Liver (tissue), 9 donors: ENCODE measurements around the gene KLHL14. TPM values are rescaled to one million over a fixed set of nuclear protein-coding genes. Genes with fewer than 3 reads are reported as not detected.

ENCODE experiments used
- DNase-seq: peaks from one replicate; pipeline ENCODE4 v3.0.0-alpha.2; 2017; ENCODE audit warnings: low spot score
- H3K27ac ChIP-seq, 2 donors: one replicate each; pipeline ENCODE4 v1.7.0; 2013; ENCODE audit warnings: inconsistent platforms in 2 of 2, low read length in 2 of 2, control low read depth in 1 of 2, low read depth in 1 of 2, mild to moderate bottlenecking in 1 of 2
- H3K27me3 ChIP-seq, 4 donors: one replicate each; pipeline versions ENCODE4 v1.6.1 to v1.7.0; 2013; ENCODE audit warnings: low read length in 3 of 4, inconsistent platforms in 1 of 4, mild to moderate bottlenecking in 1 of 4, moderate library complexity in 1 of 4; ENCODE audit not compliant: control insufficient read depth in 4 of 4, insufficient read depth in 4 of 4
- H3K36me3 ChIP-seq, 4 donors: one replicate each; pipeline versions ENCODE4 v1.6.1 to v1.7.0; 2013; ENCODE audit warnings: low read length in 3 of 4, mild to moderate bottlenecking in 3 of 4, low read depth in 1 of 4, moderate library complexity in 1 of 4; ENCODE audit not compliant: control insufficient read depth in 4 of 4, insufficient read depth in 3 of 4
- H3K4me1 ChIP-seq, 4 donors: one replicate each; pipeline versions ENCODE4 v1.6.1 to v1.7.0; 2013; ENCODE audit warnings: low read length in 3 of 4, mild to moderate bottlenecking in 3 of 4, moderate library complexity in 1 of 4; ENCODE audit not compliant: control insufficient read depth in 4 of 4, insufficient read depth in 4 of 4
- H3K4me3 ChIP-seq, 3 donors: one replicate each; pipeline versions ENCODE4 v1.6.1 to v1.7.0; 2013; ENCODE audit warnings: low read length in 3 of 3, control low read depth in 1 of 3, low read depth in 1 of 3, mild to moderate bottlenecking in 1 of 3
- H3K9ac ChIP-seq, 2 donors: one replicate each; pipeline ENCODE4 v1.7.0; 2013; ENCODE audit warnings: low read length in 2 of 2, mild to moderate bottlenecking in 2 of 2, moderate library complexity in 2 of 2, control low read depth in 1 of 2, low read depth in 1 of 2
- H3K9me3 ChIP-seq, 4 donors: one replicate each; pipeline versions ENCODE4 v1.6.1 to v1.7.0; 2013; ENCODE audit warnings: low read length in 3 of 4; ENCODE audit not compliant: control insufficient read depth in 4 of 4
- EGR1 ChIP-seq, 2 donors: IDR thresholded peaks; 2 replicates each; pipeline ENCODE4 v1.6.1; 2016 to 2018; ENCODE audit warnings: antibody characterized with exemption in 2 of 2, low read depth in 2 of 2
- FOXA1 ChIP-seq: IDR thresholded peaks from 2 replicates; pipeline ENCODE4 v1.6.1; 2016; ENCODE audit warnings: antibody characterized with exemption
- FOXA2 ChIP-seq: IDR thresholded peaks from 2 replicates; pipeline ENCODE4 v1.6.1; 2016; ENCODE audit warnings: antibody characterized with exemption
- GABPA ChIP-seq, 2 donors: IDR thresholded peaks in 1 of 2; conservative IDR thresholded peaks in 1 of 2; 2 replicates each; pipeline ENCODE4 v1.6.1; 2016; ENCODE audit warnings: antibody characterized with exemption in 2 of 2, mild to moderate bottlenecking in 1 of 2, moderate library complexity in 1 of 2
- HNF4A ChIP-seq, 2 donors: conservative IDR thresholded peaks; 2 replicates each; pipeline ENCODE4 v1.6.1; 2016; ENCODE audit warnings: antibody characterized with exemption in 2 of 2, mild to moderate bottlenecking in 2 of 2
- HNF4G ChIP-seq: IDR thresholded peaks from 2 replicates; pipeline ENCODE4 v1.6.1; 2016; ENCODE audit warnings: antibody characterized with exemption
- JUND ChIP-seq, 2 donors: IDR thresholded peaks; 2 replicates each; pipeline ENCODE4 v1.6.1; 2016; ENCODE audit warnings: antibody characterized with exemption in 2 of 2
- NR2F2 ChIP-seq: IDR thresholded peaks from 2 replicates; pipeline ENCODE4 v1.6.1; 2016; ENCODE audit warnings: antibody characterized with exemption
- RAD21 ChIP-seq, 2 donors: IDR thresholded peaks; 2 replicates each; pipeline ENCODE4 v1.6.1; 2016; ENCODE audit warnings: antibody characterized with exemption in 2 of 2, mild to moderate bottlenecking in 2 of 2
- RXRA ChIP-seq, 2 donors: IDR thresholded peaks; 2 replicates each; pipeline ENCODE4 v1.6.1; 2017 to 2018; ENCODE audit warnings: antibody characterized with exemption in 2 of 2, mild to moderate bottlenecking in 1 of 2
- SP1 ChIP-seq: IDR thresholded peaks from 2 replicates; pipeline ENCODE4 v1.6.1; 2018; ENCODE audit warnings: antibody characterized with exemption, mild to moderate bottlenecking
- TAF1 ChIP-seq: conservative IDR thresholded peaks from 2 replicates; pipeline ENCODE4 v1.6.1; 2016; ENCODE audit warnings: antibody characterized with exemption, mild to moderate bottlenecking
- YY1 ChIP-seq: IDR thresholded peaks from 2 replicates; pipeline ENCODE4 v1.6.1; 2016; ENCODE audit warnings: antibody characterized with exemption, mild to moderate bottlenecking
- WGBS: extraction: QIAGEN DNeasy Blood & Tissue Kit; methylation state at CpG from one replicate; pipeline ENCODE4 v1.1.7; 2013; 5-methylcytosine and 5-hydroxymethylcytosine counted together
- polyA plus RNA-seq, 2 donors: library from polyadenylated mRNA; stranded (reverse) in 1 of 2; unstranded in 1 of 2; fragments of 200-250 nt in 1 of 2; fragments of >200 nt in 1 of 2; fragmentation: Nextera tagmentation in 1 of 2; extraction: Ambion mirVana in 1 of 2; gene quantifications; one replicate each; pipeline versions ENCODE4 v1.2.1 to v1.2.3, GENCODE V29; 2013 to 2015
- total RNA-seq, 2 donors: library from RNA; depleted of rRNA; stranded (reverse); fragments of >200 nt; gene quantifications; one replicate each; pipeline ENCODE4 v1.2.3, GENCODE V29; 2014
- TF ChIP-seq, protein P1 (sequence below): fragments of 150-350 bp; IDR thresholded peaks from 2 replicates; pipeline ENCODE4 v1.5.1; 2017; ENCODE audit warnings: improper control_type of control experiment, low read depth, low read length; ENCODE audit not compliant: missing input control
- TF ChIP-seq, protein P2 (sequence below): IDR thresholded peaks from 2 replicates; pipeline ENCODE4 v1.6.1; 2016; ENCODE audit warnings: antibody characterized with exemption
- TF ChIP-seq, protein P3 (sequence below): IDR thresholded peaks from 2 replicates; pipeline ENCODE4 v1.6.1; 2016; ENCODE audit warnings: antibody characterized with exemption
- TF ChIP-seq, protein P4 (sequence below): IDR thresholded peaks from 2 replicates; pipeline ENCODE4 v1.6.1; 2016; ENCODE audit warnings: antibody characterized with exemption
- TF ChIP-seq, protein P5 (sequence below): IDR thresholded peaks from 2 replicates; pipeline ENCODE4 v1.6.1; 2016; ENCODE audit warnings: antibody characterized with exemption, mild to moderate bottlenecking
- donor health status: healthy.
- donor health status: healthy.
- donor health status: healthy.
- donor health status: healthy.
- donor health status: healthy.

The KLHL14 gene
- total and polyA plus RNA-seq, 4 donors, result 0.02 to 1.1 (median 0.15) TPM

DNA sequence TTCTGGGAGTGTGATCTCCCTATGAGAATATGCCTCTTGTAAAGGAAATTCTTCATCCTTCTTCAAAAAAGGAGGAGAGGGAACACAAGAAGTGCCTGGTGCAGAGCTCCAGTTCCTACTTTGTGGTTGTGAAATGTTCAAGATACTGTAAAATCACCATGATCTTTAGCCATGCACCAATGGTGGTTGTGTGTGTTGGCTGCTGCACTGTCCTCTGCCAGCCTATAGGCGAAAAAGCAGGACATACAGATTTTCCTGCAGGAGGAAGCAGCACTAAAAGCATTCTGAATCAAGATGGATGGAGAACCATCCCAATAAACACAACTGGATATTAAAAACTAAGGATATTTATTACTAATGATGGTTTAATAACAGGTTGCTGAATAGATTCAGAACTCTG lies 6.2 kb upstream of the KLHL14 start:
- 63% methylated on average over 1 of the region's 1 CpG for WGBS
- no peak for DNase-seq
- Histone ChIP-seq H3K4me3 (no peak overlapping the region), H3K9ac (no peak overlapping the region), H3K27me3 (no peaks in the 10 kb centered on the region), H3K9me3 (no peaks in the 10 kb centered on the region), H3K4me1 (no peaks in the 10 kb centered on the region), H3K27ac (no peak overlapping the region), H3K36me3 (no peaks in the 10 kb centered on the region)
- no peak for TF ChIP-seq HNF4G
- TF ChIP-seq, protein P1, sequence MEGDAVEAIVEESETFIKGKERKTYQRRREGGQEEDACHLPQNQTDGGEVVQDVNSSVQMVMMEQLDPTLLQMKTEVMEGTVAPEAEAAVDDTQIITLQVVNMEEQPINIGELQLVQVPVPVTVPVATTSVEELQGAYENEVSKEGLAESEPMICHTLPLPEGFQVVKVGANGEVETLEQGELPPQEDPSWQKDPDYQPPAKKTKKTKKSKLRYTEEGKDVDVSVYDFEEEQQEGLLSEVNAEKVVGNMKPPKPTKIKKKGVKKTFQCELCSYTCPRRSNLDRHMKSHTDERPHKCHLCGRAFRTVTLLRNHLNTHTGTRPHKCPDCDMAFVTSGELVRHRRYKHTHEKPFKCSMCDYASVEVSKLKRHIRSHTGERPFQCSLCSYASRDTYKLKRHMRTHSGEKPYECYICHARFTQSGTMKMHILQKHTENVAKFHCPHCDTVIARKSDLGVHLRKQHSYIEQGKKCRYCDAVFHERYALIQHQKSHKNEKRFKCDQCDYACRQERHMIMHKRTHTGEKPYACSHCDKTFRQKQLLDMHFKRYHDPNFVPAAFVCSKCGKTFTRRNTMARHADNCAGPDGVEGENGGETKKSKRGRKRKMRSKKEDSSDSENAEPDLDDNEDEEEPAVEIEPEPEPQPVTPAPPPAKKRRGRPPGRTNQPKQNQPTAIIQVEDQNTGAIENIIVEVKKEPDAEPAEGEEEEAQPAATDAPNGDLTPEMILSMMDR, result no peak
- no peak for TF ChIP-seq JUND (IDR thresholded peaks at IDR 0.05)
- TF ChIP-seq, protein P2, sequence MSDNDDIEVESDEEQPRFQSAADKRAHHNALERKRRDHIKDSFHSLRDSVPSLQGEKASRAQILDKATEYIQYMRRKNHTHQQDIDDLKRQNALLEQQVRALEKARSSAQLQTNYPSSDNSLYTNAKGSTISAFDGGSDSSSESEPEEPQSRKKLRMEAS, result no peak
- TF ChIP-seq EGR1 (IDR thresholded peaks at IDR 0.05; ENCODE audit: low read depth in 2 of 2), result no peak
- TF ChIP-seq, protein P3, sequence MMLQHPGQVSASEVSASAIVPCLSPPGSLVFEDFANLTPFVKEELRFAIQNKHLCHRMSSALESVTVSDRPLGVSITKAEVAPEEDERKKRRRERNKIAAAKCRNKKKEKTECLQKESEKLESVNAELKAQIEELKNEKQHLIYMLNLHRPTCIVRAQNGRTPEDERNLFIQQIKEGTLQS, result no peak
- no peak for TF ChIP-seq TAF1
- no peak for TF ChIP-seq FOXA2
- no peak for TF ChIP-seq SP1
- TF ChIP-seq, protein P4, sequence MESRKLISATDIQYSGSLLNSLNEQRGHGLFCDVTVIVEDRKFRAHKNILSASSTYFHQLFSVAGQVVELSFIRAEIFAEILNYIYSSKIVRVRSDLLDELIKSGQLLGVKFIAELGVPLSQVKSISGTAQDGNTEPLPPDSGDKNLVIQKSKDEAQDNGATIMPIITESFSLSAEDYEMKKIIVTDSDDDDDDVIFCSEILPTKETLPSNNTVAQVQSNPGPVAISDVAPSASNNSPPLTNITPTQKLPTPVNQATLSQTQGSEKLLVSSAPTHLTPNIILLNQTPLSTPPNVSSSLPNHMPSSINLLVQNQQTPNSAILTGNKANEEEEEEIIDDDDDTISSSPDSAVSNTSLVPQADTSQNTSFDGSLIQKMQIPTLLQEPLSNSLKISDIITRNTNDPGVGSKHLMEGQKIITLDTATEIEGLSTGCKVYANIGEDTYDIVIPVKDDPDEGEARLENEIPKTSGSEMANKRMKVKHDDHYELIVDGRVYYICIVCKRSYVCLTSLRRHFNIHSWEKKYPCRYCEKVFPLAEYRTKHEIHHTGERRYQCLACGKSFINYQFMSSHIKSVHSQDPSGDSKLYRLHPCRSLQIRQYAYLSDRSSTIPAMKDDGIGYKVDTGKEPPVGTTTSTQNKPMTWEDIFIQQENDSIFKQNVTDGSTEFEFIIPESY, result no peak
- no peak for TF ChIP-seq NR2F2
- no peak for TF ChIP-seq FOXA1
- no peak for TF ChIP-seq RXRA (IDR thresholded peaks at IDR 0.05)
- TF ChIP-seq YY1, result no peak

DNA sequence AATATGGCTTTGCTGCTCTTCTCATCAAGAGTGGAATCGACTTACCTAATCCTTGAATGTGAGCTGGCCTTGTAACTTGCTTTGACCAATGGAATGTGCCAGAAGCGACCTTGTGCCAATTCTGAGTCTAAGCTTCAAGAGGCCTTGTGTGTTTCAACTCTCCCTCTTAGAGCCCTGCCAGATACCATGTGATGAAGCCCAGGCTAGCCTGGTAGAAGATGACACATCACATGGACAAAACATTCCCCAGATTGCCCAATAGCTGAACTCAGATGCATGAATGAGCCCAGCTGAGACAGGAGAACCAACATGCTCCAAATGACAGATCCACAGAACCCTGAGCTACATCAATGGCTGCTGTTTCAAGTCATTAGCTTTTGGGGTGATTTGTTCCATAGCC lies 4.2 kb upstream of the KLHL14 start:
- H3K27me3 ChIP-seq, result peaks cover 0 to 4% (median under 1%) of the 10 kb centered on the region in 4 donors
- no peak for DNase-seq
- H3K4me1 ChIP-seq, result peaks cover 0 to under 1% (median 0%) of the 10 kb centered on the region in 4 donors
- no peak for TF ChIP-seq FOXA1
- TF ChIP-seq RAD21 (IDR thresholded peaks at IDR 0.05), result no peak
- no peak for TF ChIP-seq NR2F2
- TF ChIP-seq SP1, result no peak
- TF ChIP-seq TAF1, result no peak
- H3K36me3 ChIP-seq, result no peaks in the 10 kb centered on the region
- 82% methylated on average over 2 of the region's 2 CpGs for WGBS
- H3K9me3 ChIP-seq, result no peaks in the 10 kb centered on the region
- no peak overlapping the region for H3K4me3 ChIP-seq
- H3K9ac ChIP-seq, result no peak overlapping the region
- H3K27ac ChIP-seq, result no peak overlapping the region

DNA sequence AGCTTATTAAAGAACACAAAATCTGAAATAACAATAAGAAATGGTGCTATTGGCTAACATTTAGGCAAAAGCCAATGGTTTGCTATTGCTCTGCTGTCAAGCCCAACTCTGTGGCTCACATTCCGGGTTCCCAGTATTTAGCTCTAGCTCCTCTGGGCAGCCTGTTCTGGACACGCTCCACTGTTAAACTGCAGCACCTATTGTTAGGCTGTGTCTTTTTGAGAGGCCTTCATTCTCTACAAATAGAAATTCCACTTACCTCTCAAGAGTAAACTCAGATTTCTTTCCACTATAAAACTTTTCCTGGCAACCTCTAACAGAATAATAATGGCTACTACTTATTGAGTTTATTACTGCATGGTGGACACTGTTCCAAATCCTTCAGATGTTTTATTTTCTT lies 3.7 kb upstream of the KLHL14 start:
- no peaks in the 10 kb centered on the region for H3K9me3 ChIP-seq
- 47% methylated on average over 2 of the region's 2 CpGs for WGBS
- H3K27me3 ChIP-seq, result peaks cover 0 to 4% (median 3%) of the 10 kb centered on the region in 4 donors
- no peak for DNase-seq
- no peak overlapping the region for H3K27ac ChIP-seq
- no peaks in the 10 kb centered on the region for H3K36me3 ChIP-seq
- H3K4me3 ChIP-seq, result no peak overlapping the region
- H3K9ac ChIP-seq, result no peak overlapping the region
- peaks cover 0 to 5% (median under 1%) of the 10 kb centered on the region in 4 donors for H3K4me1 ChIP-seq
- no peak for TF ChIP-seq JUND (IDR thresholded peaks at IDR 0.05)
- TF ChIP-seq, protein P4, result no peak
- TF ChIP-seq, protein P5, sequence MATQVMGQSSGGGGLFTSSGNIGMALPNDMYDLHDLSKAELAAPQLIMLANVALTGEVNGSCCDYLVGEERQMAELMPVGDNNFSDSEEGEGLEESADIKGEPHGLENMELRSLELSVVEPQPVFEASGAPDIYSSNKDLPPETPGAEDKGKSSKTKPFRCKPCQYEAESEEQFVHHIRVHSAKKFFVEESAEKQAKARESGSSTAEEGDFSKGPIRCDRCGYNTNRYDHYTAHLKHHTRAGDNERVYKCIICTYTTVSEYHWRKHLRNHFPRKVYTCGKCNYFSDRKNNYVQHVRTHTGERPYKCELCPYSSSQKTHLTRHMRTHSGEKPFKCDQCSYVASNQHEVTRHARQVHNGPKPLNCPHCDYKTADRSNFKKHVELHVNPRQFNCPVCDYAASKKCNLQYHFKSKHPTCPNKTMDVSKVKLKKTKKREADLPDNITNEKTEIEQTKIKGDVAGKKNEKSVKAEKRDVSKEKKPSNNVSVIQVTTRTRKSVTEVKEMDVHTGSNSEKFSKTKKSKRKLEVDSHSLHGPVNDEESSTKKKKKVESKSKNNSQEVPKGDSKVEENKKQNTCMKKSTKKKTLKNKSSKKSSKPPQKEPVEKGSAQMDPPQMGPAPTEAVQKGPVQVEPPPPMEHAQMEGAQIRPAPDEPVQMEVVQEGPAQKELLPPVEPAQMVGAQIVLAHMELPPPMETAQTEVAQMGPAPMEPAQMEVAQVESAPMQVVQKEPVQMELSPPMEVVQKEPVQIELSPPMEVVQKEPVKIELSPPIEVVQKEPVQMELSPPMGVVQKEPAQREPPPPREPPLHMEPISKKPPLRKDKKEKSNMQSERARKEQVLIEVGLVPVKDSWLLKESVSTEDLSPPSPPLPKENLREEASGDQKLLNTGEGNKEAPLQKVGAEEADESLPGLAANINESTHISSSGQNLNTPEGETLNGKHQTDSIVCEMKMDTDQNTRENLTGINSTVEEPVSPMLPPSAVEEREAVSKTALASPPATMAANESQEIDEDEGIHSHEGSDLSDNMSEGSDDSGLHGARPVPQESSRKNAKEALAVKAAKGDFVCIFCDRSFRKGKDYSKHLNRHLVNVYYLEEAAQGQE, result no peak
- TF ChIP-seq NR2F2, result no peak
- TF ChIP-seq FOXA2, result no peak
- TF ChIP-seq, protein P3, result no peak
- no peak for TF ChIP-seq RXRA (IDR thresholded peaks at IDR 0.05)
- TF ChIP-seq, protein P2, result no peak
- no peak for TF ChIP-seq GABPA (IDR thresholded peaks at IDR 0.05 in 1 of 2, conservative IDR thresholded peaks at IDR 0.05 in 1 of 2)
- no peak for TF ChIP-seq HNF4A (conservative IDR thresholded peaks at IDR 0.05)
